ENCODE data around the gene TMEM140.
"Not testable (repeated sequence)": the region's sequence is repeated elsewhere in the genome, so short reads cannot be mapped to it uniquely, and the experiment has no call there.

Gene TMEM140

GRCh38 chr7:135170274-135170997, 22.6 kb downstream of the TMEM140 start, which contains the start of gene CYREN:
CYREN (minus strand) TSS chr7:135170707; CDS start chr7:135168922, 1,785 bp downstream.
- ATAC-seq, result peak; percentile 98
- TF ChIP-seq PPARA (CRISPR knock-in tag; IDR thresholded peaks at IDR 0.05; ENCODE audit: borderline replicate concordance) (no peak), ESRRG (CRISPR knock-in tag; IDR thresholded peaks at IDR 0.05) (no peak), GLIS3 (CRISPR knock-in tag; IDR thresholded peaks at IDR 0.05) (peak; percentile 66), TSHZ2 (CRISPR knock-in tag; IDR thresholded peaks at IDR 0.05) (peak; percentile 92), CREB5 (CRISPR knock-in tag; IDR thresholded peaks at IDR 0.05; ENCODE audit: low read depth) (no peak), ZNF70 (CRISPR knock-in tag; IDR thresholded peaks at IDR 0.05) (peak; percentile 21; the same call in 1 of the 2 replicates), RARB (CRISPR knock-in tag; IDR thresholded peaks at IDR 0.05) (peak; percentile 51; the same call in 1 of the 2 replicates), ZFP3 (CRISPR knock-in tag; IDR thresholded peaks at IDR 0.05) (peak; percentile 82; the same call in 1 of the 2 replicates), ZC3H10 (CRISPR knock-in tag; IDR thresholded peaks at IDR 0.05) (no peak), PATZ1 (CRISPR knock-in tag; IDR thresholded peaks at IDR 0.05; ENCODE audit: borderline replicate concordance) (peak; percentile 50; the same call in 1 of the 2 replicates), ISL1 (CRISPR knock-in tag; IDR thresholded peaks at IDR 0.05) (no peak), POU6F1 (CRISPR knock-in tag; IDR thresholded peaks at IDR 0.05; ENCODE audit: borderline replicate concordance, low read depth) (peak; percentile 61; the same call in 1 of the 2 replicates), OSR1 (CRISPR knock-in tag; IDR thresholded peaks at IDR 0.05) (no peak), ARNTL (CRISPR knock-in tag; IDR thresholded peaks at IDR 0.05; ENCODE audit: borderline replicate concordance, low read depth) (no peak)

GRCh38 chr7:135170998-135171481, 23.2 kb downstream of the TMEM140 start:
- ATAC-seq, result not testable (repeated sequence)

- not testable (repeated sequence) for ATAC-seq
These were observed 23.9 kb downstream of the TMEM140 start for GRCh38 chr7:135171581-135172291.

GRCh38 chr7:135173916-135174315, 26.0 kb downstream of the TMEM140 start:
- ATAC-seq, result not testable (repeated sequence)

GRCh38 chr7:135174941-135175340, 27.1 kb downstream of the TMEM140 start:
- ATAC-seq, result no peak
- TF ChIP-seq ZFP30 (CRISPR knock-in tag; IDR thresholded peaks at IDR 0.05), result no peak
- no peak for TF ChIP-seq CSDC2 (CRISPR knock-in tag; IDR thresholded peaks at IDR 0.05)
